ENCODE data around the gene GH1. TPM values are rescaled to one million over a fixed set of nuclear protein-coding genes. Genes with fewer than 3 reads are reported as not detected.

Gene GH1
- total and polyA plus RNA-seq, 8 donors = not detected

GRCh38 chr17:63962298-63962744, 43.7 kb upstream of the GH1 start:
- WGBS, 5 donors = 54 to 76% (median 61%) methylated on average over 9 to 10 of the region's 10 CpGs
- DNase-seq = no peak
- TF ChIP-seq CTCF (IDR thresholded peaks at IDR 0.05) (no peak), POLR2A (IDR thresholded peaks at IDR 0.05) (no peak), POLR2AphosphoS5 (IDR thresholded peaks at IDR 0.05) (no peak), EP300 (IDR thresholded peaks at IDR 0.05) (no peak)
- Histone ChIP-seq H3K27me3 (no peaks in the 10 kb centered on the region), H3K4me1 (peaks cover 0 to 15% (median 8%) of the 10 kb centered on the region in 4 donors), H3K36me3 (no peaks in the 10 kb centered on the region), H3K9me3 (no peaks in the 10 kb centered on the region), H3K27ac (peak overlapping the region; percentile 16 to 73 (median 51)), H3K4me3 (no peak overlapping the region)
- intact Hi-C loops (cut with DNase I; ENCODE audit: low total_unique reads) = no loop called here

- Histone ChIP-seq H3K9me3 (no peaks in the 10 kb centered on the region), H3K27me3 (no peaks in the 10 kb centered on the region), H3K36me3 (no peaks in the 10 kb centered on the region), H3K4me3 (peak overlapping the region; percentile 15 to 22 (median 18)), H3K27ac (peak overlapping the region in 4 of 5 donors; percentile 20 to 73 (median 60)), H3K4me1 (peaks cover 0 to 15% (median 8%) of the 10 kb centered on the region in 4 donors)
- TF ChIP-seq EP300 (IDR thresholded peaks at IDR 0.05) = no peak
- TF ChIP-seq POLR2AphosphoS5 (IDR thresholded peaks at IDR 0.05) = no peak
- TF ChIP-seq POLR2A (IDR thresholded peaks at IDR 0.05) = no peak
- no peak for TF ChIP-seq CTCF (IDR thresholded peaks at IDR 0.05)
- peak; percentile 44 to 80 for DNase-seq
- intact Hi-C loops (cut with DNase I; ENCODE audit: low total_unique reads) = no loop called here
- 15 to 19% (median 17%) methylated on average over 35 to 37 of the region's 37 CpGs for WGBS, 5 donors
Observed at GRCh38 chr17:63961355-63962212, 42.9 kb upstream of the GH1 start.

- no peaks in the 10 kb centered on the region for H3K36me3 ChIP-seq
- H3K4me1 ChIP-seq = peaks cover 0 to 15% (median 8%) of the 10 kb centered on the region in 4 donors
- WGBS, 5 donors = 49 to 64% (median 55%) methylated on average over 7 of the region's 7 CpGs
- intact Hi-C loops (cut with DNase I; ENCODE audit: low total_unique reads) = no loop called here
- no peaks in the 10 kb centered on the region for H3K27me3 ChIP-seq
- peak overlapping the region in 1 of 5 donors; percentile 26 for H3K27ac ChIP-seq
- no peaks in the 10 kb centered on the region for H3K9me3 ChIP-seq
- TF ChIP-seq EP300 (IDR thresholded peaks at IDR 0.05) (no peak), POLR2A (IDR thresholded peaks at IDR 0.05) (no peak), CTCF (IDR thresholded peaks at IDR 0.05) (no peak), POLR2AphosphoS5 (IDR thresholded peaks at IDR 0.05) (no peak)
- no peak for DNase-seq
- no peak overlapping the region for H3K4me3 ChIP-seq
Observed at GRCh38 chr17:63960430-63960829, 41.8 kb upstream of the GH1 start.

GRCh38 chr17:63960006-63960405, 41.4 kb upstream of the GH1 start:
- Histone ChIP-seq H3K4me3 (no peak overlapping the region), H3K4me1 (peaks cover 0 to 15% (median 8%) of the 10 kb centered on the region in 4 donors), H3K27ac (peak overlapping the region in 1 of 5 donors; percentile 26), H3K9me3 (no peaks in the 10 kb centered on the region), H3K27me3 (no peaks in the 10 kb centered on the region), H3K36me3 (no peaks in the 10 kb centered on the region)
- 70 to 84% (median 79%) methylated on average over 7 to 9 of the region's 9 CpGs for WGBS, 5 donors
- TF ChIP-seq POLR2A (IDR thresholded peaks at IDR 0.05) (no peak), POLR2AphosphoS5 (IDR thresholded peaks at IDR 0.05) (no peak), CTCF (IDR thresholded peaks at IDR 0.05) (no peak), EP300 (IDR thresholded peaks at IDR 0.05) (no peak)
- no peak for DNase-seq
- intact Hi-C loops (cut with DNase I; ENCODE audit: low total_unique reads) = no loop called here
